GM12865 (cell line): ENCODE results near the gene PHKB.

Experiments used
- DNase-seq: peaks from one replicate; pipeline ENCODE4 v3.0.0; 2010; ENCODE audit warnings: low read depth
- H3K4me3 ChIP-seq: 2 replicates; pipeline ENCODE4 v1.5.1; 2011; ENCODE audit warnings: mild to moderate bottlenecking, low read depth, low read length, control low read depth
- CTCF ChIP-seq: IDR thresholded peaks from 2 replicates; pipeline ENCODE4 v1.5.1; 2011; ENCODE audit warnings: low read length, control low read depth, low read depth, inconsistent platforms; ENCODE audit not compliant: insufficient read depth; ENCODE audit errors: missing control alignments

The PHKB gene

DNA sequence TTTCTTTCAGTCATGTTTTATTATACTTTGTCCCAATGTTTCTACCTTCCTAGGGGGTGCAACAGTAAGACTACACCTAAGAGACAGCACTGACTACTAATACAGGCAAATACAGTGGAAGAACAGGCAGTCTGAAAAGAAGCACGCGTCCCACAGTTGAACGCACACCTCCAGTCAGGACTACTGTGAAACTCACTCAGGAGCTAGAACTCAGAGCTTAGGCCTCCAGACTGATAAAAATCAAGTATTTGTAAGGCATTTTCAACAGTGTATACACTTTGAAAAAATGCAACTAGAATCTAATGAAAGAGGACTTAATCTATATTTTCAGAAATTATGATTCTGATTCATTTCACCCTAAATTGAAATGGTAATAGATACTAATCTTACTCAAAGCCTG lies 14.7 kb upstream of the PHKB start:
- TF ChIP-seq CTCF = no peak
- no peak overlapping the region for H3K4me3 ChIP-seq
- DNase-seq = no peak

DNA sequence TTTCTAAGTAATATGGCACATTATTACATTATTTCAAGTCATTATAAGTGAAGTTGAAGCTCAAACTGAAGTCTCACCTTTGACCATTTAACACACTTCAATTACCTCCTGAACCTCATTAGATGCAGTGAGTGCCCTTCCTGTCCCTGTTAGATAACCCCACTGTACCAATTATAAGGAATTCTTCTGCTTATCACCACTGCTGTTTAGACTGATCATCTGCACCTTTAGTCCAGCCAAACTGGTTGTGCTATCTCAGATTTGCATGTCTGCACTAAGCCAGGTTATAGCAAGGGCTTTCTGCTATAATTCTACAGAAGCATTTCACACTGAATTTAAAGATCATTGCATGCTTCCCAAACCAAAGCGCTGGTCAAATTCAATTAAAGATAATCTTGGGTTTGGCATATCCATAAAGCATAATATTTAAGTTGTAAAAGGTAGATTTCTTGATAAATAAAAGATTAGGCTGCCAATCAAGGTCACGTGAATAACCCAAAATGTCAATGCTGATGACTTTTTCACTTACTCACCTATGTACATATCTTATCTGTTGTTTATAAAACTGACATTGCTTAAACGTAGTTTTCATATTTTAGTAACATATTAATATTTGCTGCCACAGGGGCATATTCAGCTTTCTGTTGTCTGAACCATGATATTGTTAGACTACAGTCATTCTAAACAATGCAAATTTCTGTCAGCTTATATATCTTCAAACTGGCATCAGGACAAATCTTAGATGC lies 12.1 kb upstream of the PHKB start:
- H3K4me3 ChIP-seq = no peak overlapping the region
- DNase-seq = no peak
- no peak for TF ChIP-seq CTCF

DNA sequence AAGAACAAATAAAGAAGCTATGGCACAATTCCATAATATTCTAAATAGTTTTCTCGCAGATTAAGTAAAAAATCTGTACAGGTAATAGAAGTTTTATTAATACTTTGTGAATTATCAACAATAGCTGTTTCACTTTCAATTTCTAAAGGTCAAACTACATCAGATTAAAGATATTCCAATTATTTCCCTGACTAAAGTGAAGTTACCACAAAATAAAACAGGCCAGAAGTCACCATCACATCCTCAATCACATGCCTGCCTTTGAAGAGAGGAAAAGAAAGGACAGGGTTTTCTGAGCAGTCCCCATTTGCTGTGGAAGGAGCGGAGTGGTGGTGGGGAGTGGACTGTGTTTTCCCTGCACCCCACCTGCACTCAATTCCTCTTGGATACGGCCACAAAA lies 11.3 kb upstream of the PHKB start:
- no peak overlapping the region for H3K4me3 ChIP-seq
- TF ChIP-seq CTCF = no peak
- no peak for DNase-seq

DNA sequence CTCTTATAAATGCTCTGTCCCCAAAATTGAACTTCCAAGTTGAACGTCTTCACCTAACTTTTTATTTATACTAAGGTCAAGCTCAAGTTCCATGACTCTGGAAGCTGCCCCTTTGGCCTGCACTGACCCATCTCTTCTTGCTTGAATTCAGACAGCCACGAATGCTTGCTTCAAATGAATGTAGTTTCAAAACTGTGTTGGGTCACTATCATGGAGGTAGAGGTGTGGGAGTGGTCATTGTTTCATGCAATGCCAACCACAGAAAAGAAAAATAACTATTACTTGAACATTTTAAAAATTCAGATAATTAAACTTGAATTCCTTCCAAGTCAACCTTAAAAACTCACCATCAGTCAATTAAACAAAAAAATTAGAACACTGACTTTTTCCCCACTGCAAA lies 2.8 kb upstream of the PHKB start:
- H3K4me3 ChIP-seq = no peak overlapping the region
- no peak for DNase-seq
- no peak for TF ChIP-seq CTCF

DNA sequence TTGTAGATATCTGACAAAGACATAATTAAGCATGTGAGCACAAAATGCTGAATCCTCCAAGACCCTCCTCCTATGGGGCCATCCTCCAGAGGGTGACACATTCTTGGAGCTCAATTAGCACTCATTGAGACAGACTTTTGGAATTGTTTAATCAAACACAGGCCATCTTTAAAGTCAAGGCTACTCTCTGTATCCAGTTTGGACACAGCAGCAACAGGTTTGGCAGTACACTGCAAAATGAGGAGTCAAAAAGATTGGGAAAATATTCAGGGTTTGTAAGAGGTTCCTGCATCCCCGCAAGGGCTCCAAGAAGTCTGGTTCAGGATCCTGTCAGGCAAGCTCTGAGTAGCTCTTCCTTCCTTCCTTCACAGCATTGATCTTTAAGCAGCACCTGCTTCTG lies 1.5 kb upstream of the PHKB start:
- no peak for DNase-seq
- TF ChIP-seq CTCF = no peak
- peak overlapping the region; percentile 93 for H3K4me3 ChIP-seq

GRCh38 chr16:47460359-47460710 lies 796 bp upstream of the PHKB start:
- peak overlapping the region; percentile 93 for H3K4me3 ChIP-seq
- DNase-seq = no peak
- no peak for TF ChIP-seq CTCF
